WTC11 (cell line): ENCODE results near the gene MCIDAS. TPM values are rescaled to one million over a fixed set of nuclear protein-coding genes. Genes with fewer than 3 reads are reported as not detected.

Experiments used
- ATAC-seq: fragments of 200-7000 bp; cut with Tn5 transposase; 2 replicates; pipeline ENCODE4 v1.10.0; 2021; ENCODE audit warnings: mild to moderate bottlenecking, moderate library complexity
- Bru-seq: library from RNA; stranded (reverse); fragments of 400-500 nt; gene quantifications from one replicate; lab custom pipeline; 2021; lab: Mats Ljungman, UMichigan
- CTCF ChIA-PET: fragments of 300-600 bp; sonication (Branson Sonifier 250); formaldehyde crosslinking; loops from one replicate; lab custom pipeline; 2021; ENCODE audit warnings: antibody characterized with exemption; lab: Charles Lee
- POLR2A ChIA-PET: fragments of 350-600 bp; sonication (Branson Sonifier 250); formaldehyde crosslinking; loops from one replicate; lab custom pipeline; 2021; ENCODE audit warnings: antibody characterized with exemption; lab: Charles Lee
- DNase-seq: peaks from one replicate; pipeline ENCODE4 v3.0.0; 2021; ENCODE audit warnings: low spot score
- H3K27ac Mint-ChIP-seq: 2 replicates; pipeline ENCODE4 v1.8.0; 2021; ENCODE audit warnings: mixed read lengths
- H3K27me3 Mint-ChIP-seq: 2 replicates; pipeline ENCODE4 v1.8.0; 2021; ENCODE audit warnings: low read depth, mild to moderate bottlenecking, moderate library complexity, mixed read lengths
- H3K36me3 Mint-ChIP-seq: 2 replicates; pipeline ENCODE4 v1.8.0; 2021; ENCODE audit warnings: mixed read lengths
- H3K4me1 Mint-ChIP-seq: 2 replicates; pipeline ENCODE4 v1.8.0; 2022; ENCODE audit warnings: mixed read lengths
- H3K4me3 Mint-ChIP-seq: 2 replicates; pipeline ENCODE4 v1.8.0; 2021; ENCODE audit warnings: mild to moderate bottlenecking, moderate library complexity, mixed read lengths
- H3K9me3 Mint-ChIP-seq: 2 replicates; pipeline ENCODE4 v1.8.0; 2021; ENCODE audit warnings: mixed read lengths
- ARID4B ChIP-seq: sonication (generic); formaldehyde crosslinking; IDR thresholded peaks from 2 replicates; pipeline ENCODE4 v1.8.0; 2023; ENCODE audit warnings: missing genetic modification reagents, mild to moderate bottlenecking, borderline replicate concordance
- E2F1 ChIP-seq: sonication (generic); formaldehyde crosslinking; IDR thresholded peaks from 2 replicates; pipeline ENCODE4 v1.8.0; 2022; ENCODE audit warnings: mild to moderate bottlenecking, missing genetic modification reagents
- ETV6 ChIP-seq: sonication (generic); formaldehyde crosslinking; IDR thresholded peaks from 2 replicates; pipeline ENCODE4 v1.8.1; 2022; ENCODE audit warnings: mild to moderate bottlenecking, missing genetic modification reagents
- FOXJ3 ChIP-seq: sonication (generic); formaldehyde crosslinking; IDR thresholded peaks from 2 replicates; pipeline ENCODE4 v1.9.0; 2021; ENCODE audit warnings: missing genetic modification reagents, mild to moderate bottlenecking, borderline replicate concordance
- HMGA2 ChIP-seq: fragments of 250-450 bp; sonication (Bioruptor Pico); IDR thresholded peaks from 2 replicates; pipeline ENCODE4 v1.4.0; 2021; ENCODE audit warnings: mild to moderate bottlenecking, moderate library complexity
- HMGXB4 ChIP-seq: sonication (generic); formaldehyde crosslinking; IDR thresholded peaks from 2 replicates; pipeline ENCODE4 v1.8.1; 2023; ENCODE audit warnings: mild to moderate bottlenecking, moderate library complexity, missing genetic modification reagents
- MAX ChIP-seq: sonication (generic); formaldehyde crosslinking; IDR thresholded peaks from 2 replicates; pipeline ENCODE4 v1.8.0; 2022; ENCODE audit warnings: mild to moderate bottlenecking, missing genetic modification reagents
- PRDM15 ChIP-seq: sonication (generic); formaldehyde crosslinking; IDR thresholded peaks from 2 replicates; pipeline ENCODE4 v1.8.0; 2022; ENCODE audit warnings: missing genetic modification reagents
- TEAD1 ChIP-seq: sonication (generic); formaldehyde crosslinking; IDR thresholded peaks from 2 replicates; pipeline ENCODE4 v1.8.0; 2022; ENCODE audit warnings: mild to moderate bottlenecking, missing genetic modification reagents
- TP53 ChIP-seq: sonication (generic); formaldehyde crosslinking; IDR thresholded peaks from 2 replicates; pipeline ENCODE4 v1.8.1; 2023; ENCODE audit warnings: mild to moderate bottlenecking, missing genetic modification reagents
- USF1 ChIP-seq: sonication (generic); formaldehyde crosslinking; IDR thresholded peaks from 2 replicates; pipeline ENCODE4 v1.8.0; 2022; ENCODE audit warnings: mild to moderate bottlenecking, missing genetic modification reagents
- USF2 ChIP-seq: sonication (generic); formaldehyde crosslinking; IDR thresholded peaks from 2 replicates; pipeline ENCODE4 v1.8.1; 2023; ENCODE audit warnings: mild to moderate bottlenecking, missing genetic modification reagents, moderate library complexity
- ZNF121 ChIP-seq: sonication (generic); formaldehyde crosslinking; IDR thresholded peaks from 2 replicates; pipeline ENCODE4 v1.8.0; 2023; ENCODE audit warnings: missing genetic modification reagents
- ZNF232 ChIP-seq: sonication (generic); formaldehyde crosslinking; IDR thresholded peaks from 2 replicates; pipeline ENCODE4 v1.8.0; 2022; ENCODE audit warnings: mild to moderate bottlenecking, missing genetic modification reagents
- ZNF281 ChIP-seq: sonication (generic); formaldehyde crosslinking; IDR thresholded peaks from 2 replicates; pipeline ENCODE4 v1.8.0; 2023; ENCODE audit warnings: mild to moderate bottlenecking, missing genetic modification reagents
- long read RNA-seq, 3 experiments: library from RNA in 1 of 3; library from capped mRNA in 1 of 3; library from polyadenylated mRNA in 1 of 3; unstranded in 2 of 3; stranded (forward) in 1 of 3; transcript quantifications; one replicate each; pipeline ENCODE4 v2.0.0, GENCODE V29; 2021
- total RNA-seq: library from RNA; stranded (reverse); gene quantifications from 3 replicates; pipeline ENCODE4 v1.2.3, GENCODE V29; 2021

MCIDAS gene
- total RNA-seq = 0.20 TPM in 1 of 3 replicates, not detected in the others
- Bru-seq, nascent RNA = percentile 10 among the genes with signal in this experiment
- long read RNA-seq, experiment 1, partial matches to known transcripts = 0 of 1 reads
- long read RNA-seq, experiment 1, other reads (novel, unspliced or antisense) = 1 of 1 reads
- long read RNA-seq, experiment 2 = 0 reads
- long read RNA-seq, experiment 3 = 0 reads

GRCh38 chr5:55226934-55227663, at the start of gene MCIDAS:
MCIDAS (minus strand) TSS chr5:55227315; CDS start chr5:55227138, 177 bp downstream.
- TF ChIP-seq E2F1 (CRISPR knock-in tag) (no peak), MAX (CRISPR knock-in tag) (peak; percentile 27), USF2 (CRISPR knock-in tag) (0 out of 2 replicates have a peak, but pooled peaks have one; percentile 9), TP53 (CRISPR knock-in tag) (peak; percentile 54; the same call in 1 of the 2 replicates), ZNF232 (0 out of 2 replicates have a peak, but pooled peaks have one; percentile 12), TEAD1 (no peak), ZNF121 (CRISPR knock-in tag) (no peak), HMGXB4 (CRISPR knock-in tag) (peak; percentile 77; the same call in 1 of the 2 replicates), PRDM15 (CRISPR knock-in tag) (no peak), USF1 (CRISPR knock-in tag) (peak; percentile 37), FOXJ3 (CRISPR knock-in tag) (no peak), HMGA2 (CRISPR knock-in tag) (no peak), ZNF281 (0 out of 2 replicates have a peak, but pooled peaks have one; percentile 46), ARID4B (CRISPR knock-in tag) (peak; percentile 15; the same call in 1 of the 2 replicates), ETV6 (peak; percentile 24; the same call in 1 of the 2 replicates)
- Mint-ChIP-seq H3K9me3 (no peaks in the 10 kb centered on the region), H3K27me3 (peaks cover 99% of the 10 kb centered on the region), H3K4me1 (peaks cover 38% of the 10 kb centered on the region), H3K27ac (no peak within 1 kb of the TSS), H3K36me3 (no peaks in the 10 kb centered on the region), H3K4me3 (peak within 1 kb of the TSS; percentile 72)
- DNase-seq (peak; percentile 83), ATAC-seq (peak; percentile 43)
- CTCF ChIA-PET = interaction anchor here (0.6 to 2.0 kb wide), 5 partner anchors 7 to 60 kb away, joined by 3 to 8 read pairs (median 5); partner anchors contain the start of gene CDC20B
- POLR2A ChIA-PET = no interaction called here
